Measurements from ENCODE around the gene PATL1. TPM values are rescaled to one million over a fixed set of nuclear protein-coding genes. Genes with fewer than 3 reads are reported as not detected.

Gene PATL1
- total and polyA plus RNA-seq, 2 donors (not counting 1 experiment from before 2014, with no cell fraction given) = 40.8 to 45.0 TPM

- no peaks in the 10 kb centered on the region for H3K4me1 Mint-ChIP-seq
- ATAC-seq (ENCODE audit: low read depth) = no peak
- H3K27ac Mint-ChIP-seq = no peak overlapping the region
- no peaks in the 10 kb centered on the region for H3K4me1 ChIP-seq (ENCODE audit: control insufficient read depth in 2 of 2, insufficient read depth in 2 of 2, low read length in 2 of 2)
- H3K36me3 ChIP-seq (replicated peaks in 1 of 2; ENCODE audit: control extremely low read depth in 1 of 2, control insufficient read depth in 1 of 2, extremely low read depth in 1 of 2, insufficient read depth in 2 of 2, low read length in 1 of 2) = no peaks in the 10 kb centered on the region
- peaks cover 0 to 10% (median 0%) of the 10 kb centered on the region in 4 experiments for H3K27me3 ChIP-seq (replicated peaks in 1 of 4; ENCODE audit: control extremely low read depth in 1 of 4, control insufficient read depth in 3 of 4, insufficient read depth in 4 of 4, low read length in 3 of 4)
- H3K27me3 Mint-ChIP-seq = peaks cover 9% of the 10 kb centered on the region
- DNase-seq = no peak
- no peaks in the 10 kb centered on the region for H4K20me1 ChIP-seq (ENCODE audit: control insufficient read depth, insufficient read depth, low read length, poor library complexity, severe bottlenecking)
- H3K9me3 Mint-ChIP-seq (ENCODE audit: insufficient read depth) = peaks cover 11% of the 10 kb centered on the region
- H3K9ac ChIP-seq (ENCODE audit: low read length) = no peak overlapping the region
- ChIA-PET CTCF (no interaction called here), POLR2A (no interaction called here)
- intact Hi-C loops (cut with micrococcal nuclease) = no loop called here
- H3K4me3 Mint-ChIP-seq = no peak overlapping the region
- H3K79me2 ChIP-seq (ENCODE audit: control insufficient read depth, insufficient read depth, low read length) = no peaks in the 10 kb centered on the region
- TF ChIP-seq EZH2 (IDR thresholded peaks at IDR 0.05; ENCODE audit: borderline replicate concordance, insufficient read depth, low read depth, low read length, poor library complexity, severe bottlenecking) (no peak), CTCF (IDR thresholded peaks at IDR 0.05) (no peak)
- peaks cover 2 to 13% (median 12%) of the 10 kb centered on the region in 3 donors for H3K9me3 ChIP-seq (ENCODE audit: control extremely low read depth in 1 of 3, control insufficient read depth in 2 of 3, insufficient read depth in 1 of 3, low read length in 2 of 3)
- H3K27ac ChIP-seq (ENCODE audit: low read length in 2 of 2) = no peak overlapping the region
- no peak overlapping the region for H3K4me2 ChIP-seq (replicated peaks; ENCODE audit: low read depth, low read length, poor library complexity, severe bottlenecking)
- no peak overlapping the region for H2AFZ ChIP-seq (ENCODE audit: insufficient read depth, low read depth, low read length, poor library complexity, severe bottlenecking)
- no peak overlapping the region for H3K4me3 ChIP-seq (ENCODE audit: control extremely low read depth in 1 of 5, extremely low read depth in 1 of 5, insufficient read depth in 1 of 5, low read depth in 2 of 5, low read length in 4 of 5)
Measured at GRCh38 chr11:59692915-59693314, 24.1 kb upstream of the PATL1 start.

GRCh38 chr11:59691156-59691555, 22.3 kb upstream of the PATL1 start:
- intact Hi-C loops (cut with micrococcal nuclease) = no loop called here
- Histone ChIP-seq H3K36me3 (replicated peaks in 1 of 2; ENCODE audit: control extremely low read depth in 1 of 2, control insufficient read depth in 1 of 2, extremely low read depth in 1 of 2, insufficient read depth in 2 of 2, low read length in 1 of 2) (no peaks in the 10 kb centered on the region), H3K27me3 (replicated peaks in 1 of 4; ENCODE audit: control extremely low read depth in 1 of 4, control insufficient read depth in 3 of 4, insufficient read depth in 4 of 4, low read length in 3 of 4) (peaks cover 0 to 10% (median 0%) of the 10 kb centered on the region in 4 experiments), H3K79me2 (ENCODE audit: control insufficient read depth, insufficient read depth, low read length) (no peaks in the 10 kb centered on the region), H3K9ac (ENCODE audit: low read length) (no peak overlapping the region), H3K9me3 (ENCODE audit: control extremely low read depth in 1 of 3, control insufficient read depth in 2 of 3, insufficient read depth in 1 of 3, low read length in 2 of 3) (peaks cover 2 to 13% (median 12%) of the 10 kb centered on the region in 3 donors), H4K20me1 (ENCODE audit: control insufficient read depth, insufficient read depth, low read length, poor library complexity, severe bottlenecking) (no peaks in the 10 kb centered on the region), H3K27ac (ENCODE audit: low read length in 2 of 2) (no peak overlapping the region), H3K4me3 (ENCODE audit: control extremely low read depth in 1 of 5, extremely low read depth in 1 of 5, insufficient read depth in 1 of 5, low read depth in 2 of 5, low read length in 4 of 5) (no peak overlapping the region), H2AFZ (ENCODE audit: insufficient read depth, low read depth, low read length, poor library complexity, severe bottlenecking) (no peak overlapping the region), H3K4me1 (ENCODE audit: control insufficient read depth in 2 of 2, insufficient read depth in 2 of 2, low read length in 2 of 2) (no peaks in the 10 kb centered on the region), H3K4me2 (replicated peaks; ENCODE audit: low read depth, low read length, poor library complexity, severe bottlenecking) (no peak overlapping the region)
- POLR2A ChIA-PET = no interaction called here
- H3K27me3 Mint-ChIP-seq = peaks cover 9% of the 10 kb centered on the region
- H3K27ac Mint-ChIP-seq = no peak overlapping the region
- no peak for TF ChIP-seq EZH2 (IDR thresholded peaks at IDR 0.05; ENCODE audit: borderline replicate concordance, insufficient read depth, low read depth, low read length, poor library complexity, severe bottlenecking)
- no peak for TF ChIP-seq CTCF (IDR thresholded peaks at IDR 0.05)
- no peak for ATAC-seq (ENCODE audit: low read depth)
- no peaks in the 10 kb centered on the region for H3K4me1 Mint-ChIP-seq
- CTCF ChIA-PET = interaction anchor here (0.7 kb wide), 1 partner anchor 107 kb away, joined by 3 read pairs; no protein-coding TSS in a partner anchor
- peaks cover 8% of the 10 kb centered on the region for H3K9me3 Mint-ChIP-seq (ENCODE audit: insufficient read depth)
- no peak for DNase-seq
- no CpG with 5 or more reads among the region's 2 CpGs for WGBS (ENCODE audit: insufficient coverage)
- H3K4me3 Mint-ChIP-seq = no peak overlapping the region
